Ovary (tissue), 3 donors: ENCODE data around the gene TMED7.

Source experiments
- EP300 ChIP-seq: sonication (generic); formaldehyde crosslinking; IDR thresholded peaks from one replicate; pipeline ENCODE4 v1.6.1; 2017; ENCODE audit warnings: antibody characterized with exemption
- POLR2A ChIP-seq: fragments of 450-650 bp; IDR thresholded peaks from one replicate; pipeline ENCODE4 v1.6.1; 2017; ENCODE audit warnings: antibody characterized with exemption, mild to moderate bottlenecking, moderate library complexity
- TF ChIP-seq, protein P1 (sequence below), 3 donors: fragments of 450-650 bp in 2 of 3; fragments of 200-600 bp in 1 of 3; IDR thresholded peaks; one replicate each; pipeline versions ENCODE4 v1.5.1 to v1.8.0; 2016 to 2022; ENCODE audit warnings: antibody characterized with exemption in 3 of 3, mild to moderate bottlenecking in 1 of 3
- donor health status: DM: no; HTN: no; CAD: no.

- TF ChIP-seq POLR2A (no peak), EP300 (no peak)
- TF ChIP-seq, protein P1, sequence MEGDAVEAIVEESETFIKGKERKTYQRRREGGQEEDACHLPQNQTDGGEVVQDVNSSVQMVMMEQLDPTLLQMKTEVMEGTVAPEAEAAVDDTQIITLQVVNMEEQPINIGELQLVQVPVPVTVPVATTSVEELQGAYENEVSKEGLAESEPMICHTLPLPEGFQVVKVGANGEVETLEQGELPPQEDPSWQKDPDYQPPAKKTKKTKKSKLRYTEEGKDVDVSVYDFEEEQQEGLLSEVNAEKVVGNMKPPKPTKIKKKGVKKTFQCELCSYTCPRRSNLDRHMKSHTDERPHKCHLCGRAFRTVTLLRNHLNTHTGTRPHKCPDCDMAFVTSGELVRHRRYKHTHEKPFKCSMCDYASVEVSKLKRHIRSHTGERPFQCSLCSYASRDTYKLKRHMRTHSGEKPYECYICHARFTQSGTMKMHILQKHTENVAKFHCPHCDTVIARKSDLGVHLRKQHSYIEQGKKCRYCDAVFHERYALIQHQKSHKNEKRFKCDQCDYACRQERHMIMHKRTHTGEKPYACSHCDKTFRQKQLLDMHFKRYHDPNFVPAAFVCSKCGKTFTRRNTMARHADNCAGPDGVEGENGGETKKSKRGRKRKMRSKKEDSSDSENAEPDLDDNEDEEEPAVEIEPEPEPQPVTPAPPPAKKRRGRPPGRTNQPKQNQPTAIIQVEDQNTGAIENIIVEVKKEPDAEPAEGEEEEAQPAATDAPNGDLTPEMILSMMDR (IDR thresholded peaks at IDR 0.05), result no peak
These were observed 60.6 kb downstream of the TMED7 start for GRCh38 chr5:115565233-115565632.
